Limb (tissue), 2 donors: ENCODE data around the gene PSME1.

Experiments used
- DNase-seq, 2 donors: peaks; one replicate each; pipeline ENCODE4 v3.0.0-alpha.2; 2016; ENCODE audit errors: extremely low spot score in 2 of 2

The PSME1 gene

DNA sequence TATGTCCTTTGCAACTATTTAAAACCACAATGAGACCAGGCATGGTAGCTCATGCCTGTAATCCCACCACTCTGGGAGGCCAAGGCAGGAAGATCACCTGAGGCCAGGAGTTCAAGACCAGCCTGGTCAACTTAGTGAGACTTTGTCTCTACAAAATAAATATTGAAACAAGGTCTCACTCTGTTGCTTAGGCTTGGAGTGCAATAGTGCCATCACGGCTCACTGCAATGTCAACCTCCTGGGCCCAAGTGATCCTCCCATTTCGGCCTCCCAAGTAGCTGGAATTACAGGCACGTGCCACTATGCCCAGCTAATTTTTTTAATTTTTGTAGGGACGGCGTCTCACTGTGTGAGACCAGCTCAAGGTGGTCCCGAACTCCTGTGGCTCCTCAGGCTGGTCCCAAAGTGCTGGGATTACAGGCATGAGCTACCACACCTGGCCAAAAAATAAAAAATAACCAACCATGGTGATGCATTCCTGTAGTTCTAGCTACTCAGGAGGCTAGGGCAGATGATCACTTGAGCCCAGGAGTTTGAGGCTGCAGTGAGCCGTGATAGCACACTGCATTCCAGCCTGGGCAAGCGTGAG lies 6.5 kb upstream of the PSME1 start:
- no peak for DNase-seq

DNA sequence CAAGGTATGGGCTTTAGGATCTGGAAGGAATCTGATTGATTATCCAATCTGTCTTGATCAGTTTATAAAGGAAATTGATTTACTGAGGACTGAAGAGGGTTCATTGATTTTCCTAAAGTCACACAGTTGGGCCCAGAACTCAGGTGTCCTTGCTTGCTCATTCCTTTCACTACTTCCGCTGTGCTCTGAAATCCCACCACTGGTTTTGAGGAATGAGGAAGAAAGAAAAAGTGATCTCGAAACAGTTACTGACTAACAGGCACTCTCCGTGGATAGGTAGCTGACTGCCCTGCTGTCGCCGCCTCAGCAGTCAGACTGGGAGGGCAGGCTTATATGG lies 5.6 kb upstream of the PSME1 start, which contains the start of gene FITM1:
FITM1 (plus strand) TSS at position 280 of the 337 bp plus-strand sequence. CDS start 905 bp downstream, outside the sequence.
- no peak for DNase-seq

DNA sequence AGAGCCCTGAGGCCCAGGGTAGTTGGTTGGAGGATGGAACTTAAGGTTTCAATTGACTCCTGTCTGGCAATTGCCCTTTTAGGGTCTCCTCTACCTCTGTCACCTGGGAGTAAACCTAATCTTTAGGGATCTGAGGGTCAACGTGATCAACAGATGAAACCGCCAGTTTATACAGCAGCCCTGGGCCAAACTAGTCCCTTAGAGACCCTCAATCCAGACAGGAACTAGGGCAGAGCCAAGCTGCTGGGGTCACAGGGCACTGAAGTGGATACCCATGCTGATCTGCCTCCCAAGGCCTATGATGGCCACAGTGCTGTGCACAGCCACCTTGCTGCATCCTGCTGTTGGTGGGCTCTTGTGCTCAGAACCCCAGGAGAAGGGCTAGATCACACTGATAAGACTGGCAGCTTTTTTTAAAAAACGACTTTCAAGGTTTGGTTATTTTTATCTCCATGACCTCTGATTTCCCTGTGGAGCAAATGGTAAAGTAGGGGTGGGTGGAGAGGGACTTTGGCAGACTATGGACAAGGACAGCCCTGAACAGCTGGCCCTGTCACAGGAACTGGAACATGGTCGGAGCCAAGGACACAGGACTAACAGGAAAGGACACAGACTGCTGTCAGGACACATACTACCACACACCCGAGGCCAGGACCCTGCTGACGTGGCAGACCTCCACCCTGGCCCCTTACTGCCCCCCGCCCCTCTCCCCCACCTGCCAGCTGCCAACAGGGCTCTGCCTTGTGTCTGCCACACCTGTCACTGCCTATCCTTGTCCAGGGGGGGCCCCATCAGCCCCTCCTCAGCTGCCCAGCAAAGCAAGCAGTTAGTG lies 5.1 kb upstream of the PSME1 start:
- DNase-seq, result peak; percentile 47 to 63

DNA sequence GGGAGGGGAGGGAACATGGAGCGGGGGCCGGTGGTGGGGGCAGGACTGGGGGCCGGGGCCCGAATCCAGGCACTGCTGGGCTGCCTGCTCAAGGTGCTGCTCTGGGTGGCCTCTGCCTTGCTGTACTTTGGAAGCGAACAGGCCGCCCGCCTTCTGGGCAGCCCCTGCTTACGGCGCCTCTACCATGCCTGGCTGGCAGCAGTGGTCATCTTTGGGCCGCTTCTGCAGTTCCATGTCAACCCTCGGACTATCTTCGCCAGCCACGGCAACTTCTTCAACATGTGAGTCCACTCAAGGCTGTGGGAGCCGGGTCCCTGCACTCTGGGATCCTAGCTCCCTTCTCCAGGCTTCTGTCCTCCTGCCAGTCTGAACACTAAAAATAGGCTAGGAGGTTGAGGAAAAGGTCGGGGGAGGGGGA lies 4.4 kb upstream of the PSME1 start:
- DNase-seq, result no peak

DNA sequence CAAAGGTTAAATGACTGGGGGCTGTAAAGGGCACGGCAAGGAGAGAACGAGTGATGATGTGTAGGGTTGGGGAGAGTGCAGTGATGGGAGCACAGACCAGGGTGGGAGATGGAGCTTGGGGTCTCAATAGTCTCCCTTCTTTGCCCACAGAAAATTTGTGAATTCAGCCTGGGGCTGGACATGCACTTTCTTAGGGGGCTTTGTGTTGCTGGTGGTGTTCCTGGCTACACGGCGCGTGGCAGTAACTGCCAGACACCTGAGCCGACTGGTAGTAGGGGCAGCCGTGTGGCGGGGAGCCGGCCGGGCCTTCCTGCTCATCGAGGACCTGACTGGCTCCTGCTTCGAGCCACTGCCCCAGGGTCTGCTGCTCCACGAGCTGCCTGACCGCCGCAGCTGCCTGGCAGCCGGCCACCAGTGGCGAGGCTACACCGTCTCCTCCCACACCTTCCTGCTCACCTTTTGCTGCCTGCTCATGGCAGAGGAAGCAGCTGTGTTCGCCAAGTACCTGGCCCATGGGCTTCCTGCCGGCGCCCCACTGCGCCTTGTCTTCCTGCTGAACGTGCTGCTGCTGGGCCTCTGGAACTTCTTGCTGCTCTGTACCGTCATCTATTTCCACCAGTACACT lies 3.8 kb upstream of the PSME1 start:
- DNase-seq, result no peak

DNA sequence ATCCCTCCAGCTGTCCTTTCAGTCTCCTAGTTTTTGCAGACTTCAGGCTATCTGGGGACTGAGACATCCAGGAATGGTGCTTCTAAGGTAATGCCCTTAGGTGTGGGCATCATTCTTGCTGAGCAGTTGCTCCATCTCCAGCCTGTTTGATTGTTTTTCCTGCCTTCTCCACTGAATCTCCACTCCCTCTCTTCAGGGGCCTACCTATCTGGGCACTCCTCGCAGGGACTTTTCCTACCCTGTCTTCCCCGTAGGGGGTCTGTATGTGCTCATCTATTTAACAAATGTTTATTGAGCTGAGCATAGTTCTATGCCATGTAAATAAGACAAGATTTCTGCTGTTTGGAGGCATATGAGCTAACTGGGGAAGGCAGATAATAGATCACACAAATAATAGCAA lies 3.0 kb upstream of the PSME1 start:
- DNase-seq, result no peak

DNA sequence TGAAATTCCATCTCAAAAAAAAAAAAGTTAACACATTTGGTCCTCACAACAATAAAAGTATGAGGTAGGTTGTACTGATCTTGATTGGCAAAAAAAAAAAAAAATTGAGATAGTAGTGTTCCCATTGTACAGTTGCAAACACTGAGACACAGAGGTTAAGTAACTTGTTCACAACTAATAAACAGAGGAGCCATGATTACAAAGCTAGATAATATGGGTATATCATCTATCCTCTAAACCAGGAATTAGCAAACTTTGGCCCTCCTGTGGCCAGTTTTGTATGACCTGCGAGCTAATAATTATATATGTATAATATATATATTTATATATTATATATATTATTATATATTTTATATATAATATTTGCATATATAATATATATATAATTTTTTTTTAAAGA lies 2.3 kb upstream of the PSME1 start:
- no peak for DNase-seq

DNA sequence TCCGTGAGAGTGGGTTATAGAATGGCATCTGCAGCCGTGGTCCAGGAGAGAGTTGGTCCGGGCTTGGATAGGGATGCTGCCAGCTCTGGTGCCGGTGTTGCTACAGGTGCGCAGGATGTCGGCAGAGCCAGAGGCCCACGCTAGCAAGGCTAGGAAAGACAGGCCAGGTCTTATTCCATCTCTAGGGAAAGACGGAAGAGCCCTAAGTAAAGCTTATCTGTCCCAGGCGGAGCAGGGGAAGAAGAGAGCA lies 485 bp upstream of the PSME1 start:
- no peak for DNase-seq

DNA sequence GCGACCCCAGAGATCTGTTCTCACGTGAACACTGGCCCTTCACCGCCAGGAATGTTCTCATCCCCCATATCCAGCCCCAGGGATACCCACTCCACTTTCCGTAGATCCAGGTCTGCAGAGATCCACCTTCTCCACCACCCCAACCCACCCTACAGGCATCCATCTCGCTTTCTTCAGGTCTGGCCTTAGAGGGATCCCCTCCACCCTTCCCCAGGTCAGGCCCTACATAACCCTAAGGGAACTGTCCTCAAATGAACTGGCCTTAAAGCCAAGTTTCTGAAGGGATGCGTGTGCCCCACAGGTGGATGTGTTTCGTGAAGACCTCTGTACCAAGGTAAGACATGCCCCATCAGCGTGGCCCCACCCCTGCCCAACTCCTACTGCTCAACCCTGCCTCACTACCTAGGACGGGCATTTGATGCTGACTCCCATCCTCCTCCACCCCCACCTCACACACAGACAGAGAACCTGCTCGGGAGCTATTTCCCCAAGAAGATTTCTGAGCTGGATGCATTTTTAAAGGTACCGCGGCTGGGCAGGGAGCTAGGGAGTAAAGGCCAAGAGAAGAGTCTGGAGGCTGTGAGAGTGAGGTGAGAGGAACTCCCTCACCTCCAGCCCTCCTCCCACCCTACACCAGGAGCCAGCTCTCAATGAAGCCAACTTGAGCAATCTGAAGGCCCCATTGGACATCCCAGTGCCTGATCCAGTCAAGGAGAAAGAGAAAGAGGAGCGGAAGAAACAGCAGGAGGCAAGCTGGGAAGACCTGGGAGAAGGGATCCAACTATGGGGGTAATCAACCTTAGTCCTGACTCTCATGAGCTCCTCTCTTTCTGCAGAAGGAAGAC lies 912 bp downstream of the PSME1 start:
- no peak for DNase-seq

DNA sequence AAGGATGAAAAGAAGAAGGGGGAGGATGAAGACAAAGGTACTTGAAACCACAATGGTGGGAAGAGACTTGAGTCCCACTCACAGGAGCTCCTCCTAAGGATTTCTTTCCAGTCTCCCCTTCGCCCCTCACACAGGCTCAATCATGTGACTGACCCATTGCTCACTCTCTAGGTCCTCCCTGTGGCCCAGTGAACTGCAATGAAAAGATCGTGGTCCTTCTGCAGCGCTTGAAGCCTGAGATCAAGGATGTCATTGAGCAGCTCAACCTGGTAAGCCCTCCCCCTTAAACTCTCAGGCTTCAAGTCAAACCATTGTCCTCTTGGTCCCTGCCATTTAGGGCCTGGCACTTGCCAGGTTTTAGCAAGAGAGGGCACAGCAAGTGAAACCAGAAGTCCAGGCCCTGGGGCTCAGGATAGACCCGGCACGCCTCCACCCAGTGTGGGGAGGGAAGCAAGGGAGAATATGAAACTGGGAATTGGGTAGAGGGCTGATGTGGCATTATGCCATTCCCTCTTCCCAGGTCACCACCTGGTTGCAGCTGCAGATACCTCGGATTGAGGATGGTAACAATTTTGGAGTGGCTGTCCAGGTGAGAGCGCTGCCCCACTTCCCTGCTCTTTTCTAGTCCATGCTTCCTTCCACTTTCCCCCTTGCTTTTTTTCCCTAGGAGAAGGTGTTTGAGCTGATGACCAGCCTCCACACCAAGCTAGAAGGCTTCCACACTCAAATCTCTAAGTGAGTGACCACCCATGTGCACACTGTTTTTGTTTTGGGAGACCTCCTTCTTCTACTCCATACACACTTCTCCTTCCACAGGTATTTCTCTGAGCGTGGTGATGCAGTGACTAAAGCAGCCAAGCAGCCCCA lies 1.8 kb downstream of the PSME1 start:
- DNase-seq, result no peak

DNA sequence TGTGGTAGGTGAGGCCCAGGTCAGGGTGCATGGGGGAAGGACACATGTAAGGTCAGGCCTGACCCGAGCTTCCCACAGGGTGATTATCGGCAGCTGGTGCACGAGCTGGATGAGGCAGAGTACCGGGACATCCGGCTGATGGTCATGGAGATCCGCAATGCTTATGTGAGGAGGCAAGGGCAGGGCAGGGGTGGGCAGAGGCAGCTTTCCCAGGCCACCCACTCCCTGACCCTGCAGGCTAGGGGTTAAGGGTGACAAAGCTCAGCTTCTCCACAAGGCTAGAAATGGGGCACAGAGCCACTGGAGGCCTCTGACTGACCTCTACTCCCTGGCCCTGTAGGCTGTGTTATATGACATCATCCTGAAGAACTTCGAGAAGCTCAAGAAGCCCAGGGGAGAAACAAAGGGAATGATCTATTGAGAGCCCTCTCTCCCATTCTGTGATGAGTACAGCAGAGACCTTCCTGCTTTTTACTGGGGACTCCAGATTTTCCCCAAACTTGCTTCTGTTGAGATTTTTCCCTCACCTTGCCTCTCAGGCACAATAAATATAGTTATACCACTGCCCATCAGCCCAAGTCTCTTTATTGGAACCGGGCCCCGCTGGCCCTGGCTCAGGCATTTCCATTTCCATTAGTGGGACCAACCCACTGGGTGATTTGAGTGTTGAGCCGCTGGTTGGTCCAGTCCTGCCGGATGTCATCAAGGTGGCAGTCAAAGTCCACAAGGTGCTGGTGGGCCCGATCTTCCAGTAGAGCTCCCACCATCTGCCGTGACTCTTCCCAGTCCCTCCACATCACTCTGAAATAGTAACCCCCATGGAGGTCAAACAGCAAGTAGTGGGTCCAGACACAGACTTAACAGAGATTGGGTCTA lies 2.6 kb downstream of the PSME1 start:
- no peak for DNase-seq

DNA sequence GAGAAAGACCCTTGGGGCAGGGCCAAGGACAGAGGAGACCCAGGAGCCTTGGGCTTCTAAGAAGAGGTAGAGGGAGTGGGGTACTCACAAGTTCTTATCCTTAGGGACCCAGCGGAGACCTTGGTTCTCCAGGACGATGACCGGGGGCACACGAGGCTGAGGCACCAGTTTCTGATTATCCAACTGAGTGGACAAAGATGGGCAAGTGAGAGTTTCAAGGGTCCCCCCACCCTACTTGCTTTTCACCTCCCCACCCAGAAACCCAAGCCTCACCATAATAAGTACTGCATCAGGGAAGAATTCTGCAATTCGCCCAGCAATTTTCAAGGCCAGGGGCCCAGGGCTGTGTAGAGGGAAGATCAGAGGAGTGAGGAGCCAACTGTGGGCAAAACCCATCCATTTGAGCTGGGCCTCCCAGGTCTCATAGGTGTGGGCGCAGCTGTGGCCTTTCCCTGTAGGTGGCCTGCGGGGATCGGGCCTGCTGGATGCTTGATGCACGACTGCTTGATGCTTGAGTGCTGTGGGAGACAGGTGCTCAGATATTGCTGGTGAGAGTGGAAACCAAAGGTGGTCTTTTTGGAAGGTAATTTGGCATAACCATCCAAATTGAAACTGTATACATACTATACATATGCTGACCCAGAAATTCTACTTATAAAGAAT lies 3.4 kb downstream of the PSME1 start:
- DNase-seq, result no peak

DNA sequence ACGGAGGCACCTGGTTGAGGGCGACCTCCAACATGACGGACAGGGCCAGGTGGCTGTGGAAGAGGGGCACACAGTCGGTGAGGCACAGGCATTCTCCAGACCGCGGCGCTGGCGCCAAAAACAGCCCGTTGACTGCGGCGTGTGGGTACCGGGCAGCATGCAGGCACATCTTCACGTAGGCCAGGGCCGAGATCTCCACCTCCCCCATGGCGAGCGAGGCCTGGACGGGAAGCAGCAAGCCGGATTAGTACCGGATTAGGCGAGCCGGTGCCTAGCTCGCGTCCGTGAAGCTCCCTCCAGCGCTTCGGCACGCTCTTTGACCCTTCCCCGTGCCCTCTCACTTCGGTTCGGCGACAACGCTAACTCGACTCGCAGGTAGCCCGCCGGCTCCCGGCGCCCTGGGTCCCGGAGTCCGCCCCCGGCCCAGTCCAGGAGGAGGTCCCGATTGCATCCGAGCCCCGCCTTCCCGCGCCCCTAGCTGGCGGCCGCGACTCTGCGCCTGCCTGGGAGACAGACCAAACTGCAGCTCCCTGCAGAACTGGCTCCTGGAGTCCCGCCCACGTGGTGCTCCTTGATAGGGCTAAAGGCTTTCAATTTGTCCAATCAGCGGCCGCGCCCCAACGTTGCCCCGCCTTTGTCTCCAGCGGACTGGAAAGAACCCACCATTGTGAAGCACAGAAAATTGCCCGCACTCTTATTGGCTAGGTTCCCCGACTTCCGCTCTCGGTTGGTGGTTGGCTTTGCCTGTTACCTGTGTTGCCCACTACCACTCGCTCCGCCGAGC lies 5.3 kb downstream of the PSME1 start, which contains the start of gene EMC9:
EMC9 (minus strand) TSS at position 495 of the 784 bp plus-strand sequence; CDS start at position 208, 287 bp downstream.
- DNase-seq, result peak; percentile 99

DNA sequence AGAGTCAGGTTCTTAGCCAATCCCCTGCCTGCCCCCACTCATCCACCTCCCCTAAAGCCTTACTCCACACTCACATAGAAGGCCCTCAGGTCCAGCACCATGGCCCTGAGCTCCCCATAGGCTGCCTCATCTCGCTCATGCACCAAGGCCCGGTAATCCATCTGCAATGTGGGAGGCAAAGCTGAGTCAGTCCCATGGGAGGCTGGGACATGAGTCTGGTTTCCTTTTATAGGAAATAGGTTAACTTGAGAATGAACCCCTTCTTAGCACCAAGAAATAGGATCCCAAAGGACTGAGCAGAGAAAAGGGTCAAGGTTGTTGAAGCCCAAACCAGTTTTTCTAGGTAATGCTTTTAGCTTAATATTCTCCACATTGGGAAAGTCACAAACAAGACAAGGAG lies 7.5 kb downstream of the PSME1 start:
- no peak for DNase-seq

DNA sequence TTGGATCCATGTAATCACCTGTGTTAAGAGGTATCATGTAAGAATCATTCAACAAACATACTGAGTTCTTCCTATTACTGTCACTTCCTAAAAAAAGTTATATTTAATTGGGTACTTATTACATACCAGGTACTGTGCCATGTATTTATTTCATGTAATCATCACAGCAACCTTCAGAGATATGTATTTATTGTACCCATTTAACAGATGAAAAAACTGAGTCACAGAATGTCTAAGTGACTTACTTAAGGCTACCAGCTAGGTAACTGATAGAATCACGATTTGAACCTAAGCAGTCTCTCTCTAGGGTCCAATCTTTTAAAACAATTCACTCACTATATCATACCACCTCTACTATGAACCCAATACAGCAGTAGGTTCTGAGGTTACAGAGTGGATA lies 8.5 kb downstream of the PSME1 start:
- DNase-seq, result no peak

DNA sequence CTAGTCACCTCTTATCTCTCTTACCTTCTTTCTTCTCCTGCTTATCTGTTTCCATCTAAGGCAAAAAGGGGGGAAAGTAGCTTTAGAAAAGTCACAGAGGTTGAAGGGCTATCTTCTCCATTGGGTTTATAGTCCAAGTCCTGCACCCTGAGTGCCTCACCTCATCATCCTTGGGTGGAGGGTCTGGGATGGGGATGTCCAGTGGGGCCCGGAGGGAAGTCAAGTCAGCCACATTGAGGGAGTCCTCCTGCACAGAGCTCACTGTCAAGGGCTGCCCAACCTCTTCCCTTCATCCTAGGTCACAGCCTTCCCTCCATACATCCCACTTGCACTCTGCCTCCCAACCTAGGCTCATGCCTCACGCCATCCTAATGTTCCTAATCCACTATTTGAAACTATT lies 9.2 kb downstream of the PSME1 start:
- no peak for DNase-seq

DNA sequence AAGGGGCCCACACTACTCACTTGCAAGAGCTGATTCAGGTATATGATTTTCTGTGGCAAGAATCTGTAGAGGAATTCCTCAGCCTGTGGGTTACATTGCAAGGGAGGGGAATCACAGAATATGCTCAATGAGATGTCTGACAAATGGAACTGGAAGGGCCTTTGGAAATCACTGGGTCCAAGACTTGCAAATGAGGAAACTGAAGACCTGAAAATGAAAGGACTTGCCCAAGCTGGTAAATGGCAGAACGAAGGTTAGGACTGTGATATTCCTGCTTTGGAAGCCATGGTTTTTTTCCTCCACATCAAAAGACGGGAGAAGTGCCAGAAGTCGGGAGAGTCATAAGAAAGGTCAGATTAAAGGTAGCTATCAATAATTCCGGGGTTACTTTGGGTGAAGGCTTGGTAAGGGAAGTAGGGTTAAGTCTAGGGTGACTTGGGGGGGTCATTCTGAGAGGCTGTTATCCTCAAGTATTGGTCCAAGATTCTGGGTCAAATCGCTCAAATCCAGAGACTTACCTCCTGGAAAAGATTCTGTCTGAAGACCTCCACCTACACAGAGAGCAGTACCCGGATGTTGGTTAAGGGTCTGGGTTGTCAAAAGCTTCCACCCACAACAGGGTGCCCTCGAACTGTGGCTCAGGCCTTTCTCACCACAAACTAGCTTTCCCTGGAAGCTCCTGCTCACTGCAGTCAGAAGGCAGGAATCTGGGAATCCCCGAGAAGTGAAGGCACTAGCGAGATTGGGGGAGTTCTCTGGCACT lies 9.9 kb downstream of the PSME1 start:
- no peak for DNase-seq

DNA sequence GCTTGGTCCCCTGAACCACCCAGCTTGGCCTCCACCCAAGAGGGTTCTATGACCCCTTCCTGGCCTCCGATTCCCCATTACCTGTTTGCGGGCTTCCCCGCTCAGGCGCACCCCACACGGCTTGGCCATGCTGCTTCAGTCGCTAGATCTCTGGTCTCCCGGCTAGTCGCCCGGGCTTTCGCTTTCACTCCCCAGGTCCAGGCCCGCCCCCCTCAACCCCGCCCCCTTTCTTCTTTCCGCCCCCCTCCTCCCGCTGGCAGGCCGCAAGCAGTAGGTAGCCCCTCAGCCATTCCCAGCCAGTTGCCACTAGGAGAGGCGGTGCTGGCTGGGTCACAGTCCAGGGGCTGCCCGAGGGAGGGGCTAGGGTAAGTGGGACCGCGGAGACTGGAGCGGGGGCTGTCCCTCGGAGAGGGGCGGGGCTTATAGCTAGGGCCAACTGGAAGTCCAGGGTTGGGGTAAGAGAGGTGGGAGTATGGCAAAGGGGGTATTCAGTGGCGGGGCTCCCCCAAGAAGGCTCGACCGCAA lies 10.5 kb downstream of the PSME1 start, which contains the start of gene PSME2:
PSME2 (minus strand) TSS at position 158 of the 525 bp plus-strand sequence; CDS start at position 129, 29 bp downstream.
- DNase-seq, result peak; percentile 94
